Cerebellar cortex (tissue), 1 donor: Measurements from ENCODE around the gene ARPC4.
"Not testable (repeated sequence)": the region's sequence is repeated elsewhere in the genome, so short reads cannot be mapped to it uniquely, and the experiment has no call there.

Experiments used
- DNase-seq: peaks from one replicate; pipeline ENCODE4 v3.0.0-alpha.2; 2015; ENCODE audit warnings: low spot score

Gene ARPC4

DNA sequence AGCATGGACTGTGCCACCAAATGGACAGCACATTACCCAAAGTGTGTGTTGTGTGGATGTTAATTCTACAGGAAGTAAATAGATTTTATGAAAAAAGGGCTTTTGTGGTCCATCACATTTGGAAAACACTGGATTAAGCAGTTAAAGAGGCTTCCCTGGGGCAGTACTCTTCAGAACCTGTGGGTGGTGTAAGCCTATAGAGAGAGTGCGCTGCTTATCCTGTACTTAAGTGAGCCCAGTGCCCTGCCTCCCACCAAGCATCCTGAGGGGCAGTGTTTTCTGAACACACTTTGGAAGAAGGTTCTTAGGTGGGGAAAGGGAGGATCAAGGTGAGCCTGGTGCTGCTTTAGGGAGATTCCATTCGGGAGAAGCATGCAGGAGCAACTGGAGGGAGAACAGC lies 28.1 kb downstream of the ARPC4 start:
- DNase-seq: peak; percentile 21

DNA sequence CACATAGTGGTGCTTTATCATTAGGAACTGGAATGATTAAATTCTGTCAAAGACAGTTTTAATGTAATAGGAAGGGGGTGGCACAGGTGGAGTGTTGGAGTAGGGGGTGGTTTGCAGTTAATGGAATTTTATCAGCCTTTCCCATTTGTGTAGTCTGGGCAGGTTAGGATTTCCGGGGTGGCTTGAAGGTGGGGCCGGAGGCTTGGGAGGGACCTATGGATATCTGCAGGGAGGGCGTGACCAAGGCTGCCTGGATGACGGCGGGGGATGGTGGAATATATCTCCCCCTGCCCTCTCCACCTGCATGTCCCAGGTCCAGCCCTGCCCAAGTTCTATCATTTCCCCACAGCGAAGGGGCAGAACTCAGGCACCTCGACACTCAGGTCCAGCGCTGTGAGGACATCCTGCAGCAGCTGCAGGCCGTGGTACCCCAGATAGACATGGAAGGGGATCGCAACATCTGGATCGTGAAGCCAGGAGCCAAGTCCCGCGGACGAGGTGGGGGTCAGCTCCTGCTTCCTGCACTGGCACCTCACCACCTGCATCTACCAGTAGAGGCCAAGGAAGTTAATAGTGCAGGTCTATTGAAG lies 32.7 kb downstream of the ARPC4 start:
- no peak for DNase-seq

DNA sequence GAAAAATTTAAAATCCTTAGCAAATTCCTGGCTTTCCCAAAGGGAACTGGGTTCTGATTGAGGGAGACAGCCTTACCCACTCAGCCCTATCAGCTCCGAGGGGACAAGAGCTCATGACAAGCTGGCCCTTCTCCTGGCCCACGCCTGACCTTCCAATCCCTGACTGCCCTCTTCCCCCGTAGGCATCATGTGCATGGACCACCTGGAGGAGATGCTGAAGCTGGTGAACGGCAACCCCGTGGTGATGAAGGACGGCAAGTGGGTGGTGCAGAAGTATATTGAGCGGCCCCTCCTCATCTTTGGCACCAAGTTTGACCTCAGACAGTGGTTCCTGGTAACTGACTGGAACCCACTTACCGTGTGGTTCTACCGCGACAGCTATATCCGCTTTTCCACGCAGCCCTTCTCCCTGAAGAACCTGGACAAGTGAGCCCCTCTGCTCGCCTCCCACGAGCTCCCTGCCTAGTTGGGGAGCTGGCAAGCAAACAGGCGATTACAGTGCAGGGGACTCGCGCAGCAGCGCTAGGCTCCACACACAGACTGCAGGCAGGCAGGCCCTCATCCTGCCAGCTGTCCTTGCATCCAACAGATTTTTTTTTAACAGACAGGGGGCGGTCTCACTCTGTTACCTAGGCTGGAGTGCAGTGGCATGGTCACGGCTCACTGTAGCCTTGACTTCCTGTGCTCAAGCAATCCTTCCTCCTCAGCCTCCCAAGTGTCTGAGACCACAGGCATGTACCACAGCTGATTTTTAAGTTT lies 34.1 kb downstream of the ARPC4 start:
- peak; percentile 23 for DNase-seq

DNA sequence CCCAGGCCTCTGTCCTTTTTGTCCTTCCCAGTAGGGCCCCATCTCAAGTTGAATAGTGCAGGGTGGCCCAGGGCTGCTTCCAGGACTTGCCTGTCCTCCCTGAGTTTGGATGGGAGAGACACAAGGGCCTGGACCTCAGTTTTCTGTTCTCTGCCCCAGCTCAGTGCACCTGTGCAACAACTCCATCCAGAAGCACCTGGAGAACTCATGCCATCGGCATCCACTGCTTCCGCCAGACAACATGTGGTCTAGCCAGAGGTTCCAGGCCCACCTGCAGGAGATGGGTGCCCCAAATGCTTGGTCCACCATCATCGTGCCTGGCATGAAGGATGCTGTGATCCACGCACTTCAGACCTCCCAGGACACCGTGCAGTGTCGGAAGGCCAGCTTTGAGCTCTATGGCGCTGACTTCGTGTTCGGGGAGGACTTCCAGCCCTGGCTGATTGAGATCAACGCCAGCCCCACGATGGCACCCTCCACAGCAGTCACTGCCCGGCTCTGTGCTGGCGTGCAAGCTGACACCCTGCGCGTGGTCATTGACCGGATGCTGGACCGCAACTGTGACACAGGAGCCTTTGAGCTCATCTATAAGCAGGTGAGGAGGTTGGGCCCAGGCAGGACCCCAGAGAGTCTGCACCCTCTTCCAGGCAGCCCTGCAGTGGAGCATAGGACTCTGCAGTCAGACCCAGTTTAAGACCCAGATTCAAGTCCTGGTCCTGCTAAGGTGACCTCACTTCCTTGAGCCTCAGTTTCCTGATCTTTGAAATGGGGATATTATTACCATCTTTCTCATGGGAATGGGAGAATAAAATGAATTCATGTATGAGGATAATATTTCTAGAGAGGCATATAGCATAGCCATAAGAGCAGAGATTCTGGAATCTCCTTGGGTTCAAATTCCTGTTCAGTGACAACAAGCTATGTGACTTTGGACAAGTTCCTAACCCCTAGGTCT lies 36.2 kb downstream of the ARPC4 start:
- DNase-seq: no peak

DNA sequence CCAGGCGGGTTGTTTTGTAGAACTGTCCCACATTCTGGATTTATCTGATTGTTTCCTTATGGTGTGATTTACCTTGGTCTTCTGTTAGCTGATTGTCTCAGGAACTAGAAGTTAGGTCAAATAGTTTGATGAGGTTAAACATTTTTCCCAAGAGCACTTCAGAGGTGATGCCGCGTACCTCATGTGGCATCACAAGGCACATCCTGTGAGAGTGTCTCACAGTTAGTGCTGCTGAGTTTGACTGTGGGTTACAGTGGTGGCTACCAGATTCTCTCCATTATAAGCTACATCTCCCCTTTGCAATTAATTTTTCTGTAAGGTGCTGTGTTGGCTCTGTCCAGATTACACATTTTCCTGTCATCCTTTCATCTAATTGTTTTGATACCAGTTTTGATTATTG lies 38.4 kb downstream of the ARPC4 start:
- DNase-seq: no peak

DNA sequence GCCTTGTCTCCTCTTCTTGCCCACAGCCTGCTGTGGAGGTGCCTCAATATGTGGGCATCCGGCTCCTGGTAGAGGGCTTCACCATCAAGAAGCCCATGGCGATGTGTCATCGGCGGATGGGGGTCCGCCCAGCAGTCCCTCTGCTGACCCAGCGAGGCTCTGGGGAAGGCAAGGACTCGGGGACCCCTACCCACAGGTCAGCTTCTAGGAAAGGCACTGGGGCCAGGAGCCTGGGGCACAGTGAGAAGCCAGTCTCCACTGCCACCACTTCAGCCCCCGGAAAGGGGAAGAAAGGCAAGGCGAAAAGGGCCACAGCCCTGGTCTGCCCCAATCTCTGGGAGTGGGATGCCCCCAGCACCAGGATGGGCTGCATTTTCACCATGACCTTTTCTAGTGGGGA lies 40.2 kb downstream of the ARPC4 start:
- no peak for DNase-seq

DNA sequence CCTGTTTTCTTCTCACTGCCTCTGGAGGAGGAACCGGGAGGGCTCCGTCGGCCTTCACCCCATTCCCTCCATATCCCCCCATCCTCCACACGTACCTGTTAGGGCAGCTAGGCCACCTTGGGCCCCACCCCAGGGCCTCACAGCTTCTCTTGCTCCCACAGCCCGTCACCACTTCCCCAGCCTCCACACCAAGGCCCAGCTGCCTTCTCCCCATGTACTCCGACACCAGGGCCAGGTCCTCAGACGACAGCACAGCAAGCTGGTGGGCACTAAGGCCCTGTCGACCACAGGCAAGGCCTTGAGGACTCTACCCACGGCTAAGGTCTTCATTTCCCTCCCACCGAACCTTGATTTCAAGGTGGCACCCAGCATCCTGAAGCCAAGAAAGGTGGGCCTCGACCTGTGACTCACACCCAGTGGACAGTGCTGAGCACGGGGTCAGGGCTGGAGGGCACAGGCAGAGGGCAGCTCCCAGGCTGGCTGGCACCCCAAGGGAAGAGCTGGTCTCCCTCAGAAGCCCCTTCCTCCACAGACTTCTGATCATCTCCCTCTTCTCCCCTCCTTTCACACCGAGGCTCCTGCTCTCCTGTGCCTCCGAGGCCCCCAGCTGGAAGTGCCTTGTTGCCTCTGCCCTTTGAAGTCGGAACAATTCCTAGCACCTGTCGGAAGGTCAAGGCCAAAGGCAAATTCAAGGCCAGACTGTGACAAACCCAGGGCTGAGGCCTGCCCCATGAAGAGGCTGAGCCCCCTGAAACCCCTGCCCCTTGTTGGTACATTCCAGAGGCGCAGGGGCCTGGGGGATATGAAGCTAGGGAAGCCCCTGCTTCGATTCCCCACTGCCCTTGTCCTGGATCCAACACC lies 41.9 kb downstream of the ARPC4 start:
- DNase-seq: no peak

DNA sequence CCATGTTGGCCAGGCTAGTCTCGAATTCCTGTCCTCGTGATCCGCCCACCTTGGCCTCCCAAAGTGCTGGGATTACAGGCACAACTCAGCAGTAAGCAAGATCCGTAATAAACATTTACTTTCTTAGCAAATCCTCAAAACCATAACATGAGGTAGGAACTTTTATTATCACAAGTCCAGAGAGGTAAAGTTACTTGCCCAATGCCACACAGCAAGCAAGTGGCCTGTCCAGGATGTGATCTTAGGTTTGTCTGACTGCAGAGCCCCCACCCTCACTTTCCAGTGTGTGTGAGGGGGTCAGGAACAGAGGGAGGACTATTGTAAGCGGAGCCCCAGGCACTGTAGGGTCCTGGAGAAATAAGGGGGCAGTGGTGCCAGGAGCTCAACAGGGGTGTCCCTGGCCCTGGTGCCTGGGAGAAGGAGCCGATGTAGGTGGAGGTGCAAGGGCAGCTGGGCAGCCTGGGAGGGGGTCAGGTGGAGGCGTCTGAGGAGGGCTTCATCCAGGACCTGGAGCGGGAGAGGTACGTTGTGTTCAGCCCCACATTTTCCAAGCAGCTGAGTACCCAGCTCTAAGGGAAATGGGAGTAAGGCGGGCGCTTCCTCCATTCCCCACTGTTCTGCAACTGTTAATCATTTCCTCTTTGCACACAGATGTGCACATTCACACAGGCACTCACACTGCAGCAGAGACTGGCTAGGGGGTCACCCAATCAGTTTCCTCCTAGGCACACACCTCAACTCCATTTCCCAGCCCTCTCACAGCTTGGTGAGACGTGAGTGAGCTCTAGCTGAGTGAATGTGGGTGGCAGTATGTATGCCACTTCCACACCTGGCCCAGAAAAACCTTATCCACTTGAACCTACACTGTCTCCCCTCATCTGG lies 45.1 kb downstream of the ARPC4 start:
- DNase-seq: no peak

DNA sequence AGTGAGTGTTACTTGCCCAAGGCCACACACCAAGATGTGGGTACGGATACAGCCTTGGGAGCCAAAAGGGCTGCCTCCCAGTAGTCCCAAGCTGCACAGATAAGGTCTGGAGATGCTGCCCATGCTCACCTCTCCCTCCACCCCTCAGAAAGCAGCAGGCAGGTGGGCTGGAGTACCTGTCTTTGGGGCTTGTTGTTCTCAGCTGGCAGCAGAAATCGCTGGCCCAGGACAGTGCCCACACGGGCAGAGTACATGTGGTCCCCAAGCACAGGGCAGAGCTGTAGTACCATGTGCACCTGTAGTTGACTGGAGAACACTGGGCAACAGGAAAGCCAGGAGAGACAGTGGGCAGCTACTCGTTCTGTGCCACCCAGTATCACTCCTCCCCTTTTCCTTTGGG lies 46.0 kb downstream of the ARPC4 start:
- no peak for DNase-seq

DNA sequence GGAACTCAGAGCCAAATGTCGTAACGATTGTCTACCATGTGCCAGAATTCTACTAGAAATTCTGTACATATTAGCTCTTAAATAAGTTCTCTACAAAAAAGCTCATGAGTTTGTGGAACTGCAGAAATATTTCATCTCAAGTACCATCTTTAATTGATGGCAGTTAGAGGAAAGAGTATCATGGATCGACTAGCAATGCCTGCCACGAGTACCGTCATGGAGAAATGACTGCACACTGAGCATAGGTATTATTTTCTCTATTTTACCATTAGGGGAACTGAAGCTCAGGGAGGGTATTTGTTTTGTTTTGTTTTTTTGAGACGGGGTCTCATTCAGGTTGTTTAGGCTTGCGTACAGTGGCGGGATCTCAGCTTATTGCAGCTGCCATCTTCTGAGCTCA lies 48.1 kb downstream of the ARPC4 start:
- DNase-seq: no peak

DNA sequence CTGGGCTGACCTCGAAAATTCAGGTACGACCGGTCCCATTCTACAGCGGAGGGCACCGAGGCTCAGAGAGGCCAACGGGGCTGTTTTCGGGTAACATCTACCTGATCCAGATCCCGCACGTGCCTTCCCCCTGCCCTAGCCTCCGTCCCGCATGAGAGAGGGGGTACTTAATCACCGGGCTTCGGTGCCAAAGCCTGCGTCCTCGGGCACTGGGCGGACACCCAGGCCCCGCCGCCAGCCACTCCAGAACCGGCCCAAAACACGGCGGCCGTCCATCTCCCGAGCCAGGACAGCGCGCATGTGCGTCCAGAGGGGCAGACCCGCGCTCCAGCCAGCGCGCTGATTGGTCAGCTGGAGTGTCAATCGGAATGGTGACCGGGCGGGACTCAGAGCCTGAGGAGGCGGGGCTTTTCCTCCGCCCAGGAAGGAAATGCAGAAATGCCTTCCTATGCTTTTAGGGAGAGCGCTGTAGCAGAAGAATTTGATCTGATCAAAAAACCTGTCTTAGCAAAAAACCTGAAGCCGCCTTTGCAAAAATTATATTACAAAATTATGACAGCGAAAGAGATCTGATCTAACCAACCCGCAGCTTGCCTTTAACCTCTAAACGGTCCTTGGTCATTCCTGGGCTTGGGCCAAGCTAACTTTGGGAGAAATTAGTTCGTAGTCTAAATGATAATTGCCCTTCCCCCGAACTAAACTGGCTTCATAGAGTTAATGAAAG lies 51.0 kb downstream of the ARPC4 start, which contains the start of gene RPUSD3:
Gene RPUSD3, minus strand, starts transcription at position 294 of the 724 bp plus-strand sequence. Its CDS starts 18 bp downstream, at position 276.
- DNase-seq: peak; percentile 97

DNA sequence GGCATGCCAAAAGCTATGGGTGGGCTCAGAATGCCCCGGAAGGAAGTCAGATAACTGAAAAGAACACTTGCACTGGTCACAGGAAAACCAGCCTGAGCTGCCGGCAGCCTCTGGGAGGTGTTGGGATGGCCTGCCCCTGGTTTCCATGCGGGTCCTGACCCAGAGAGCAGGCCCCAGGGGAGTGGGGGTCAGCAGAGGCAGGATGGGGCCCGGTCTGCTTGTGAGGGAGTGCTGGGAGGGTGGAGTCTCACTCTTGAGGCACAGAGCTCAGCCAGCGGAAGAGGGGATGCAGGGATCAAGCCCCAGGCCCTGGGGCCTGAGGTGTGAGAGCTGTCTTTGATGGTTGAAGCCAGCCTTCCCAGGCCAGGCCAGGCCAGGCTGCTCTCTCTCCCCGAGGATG lies 53.3 kb downstream of the ARPC4 start:
- no peak for DNase-seq

DNA sequence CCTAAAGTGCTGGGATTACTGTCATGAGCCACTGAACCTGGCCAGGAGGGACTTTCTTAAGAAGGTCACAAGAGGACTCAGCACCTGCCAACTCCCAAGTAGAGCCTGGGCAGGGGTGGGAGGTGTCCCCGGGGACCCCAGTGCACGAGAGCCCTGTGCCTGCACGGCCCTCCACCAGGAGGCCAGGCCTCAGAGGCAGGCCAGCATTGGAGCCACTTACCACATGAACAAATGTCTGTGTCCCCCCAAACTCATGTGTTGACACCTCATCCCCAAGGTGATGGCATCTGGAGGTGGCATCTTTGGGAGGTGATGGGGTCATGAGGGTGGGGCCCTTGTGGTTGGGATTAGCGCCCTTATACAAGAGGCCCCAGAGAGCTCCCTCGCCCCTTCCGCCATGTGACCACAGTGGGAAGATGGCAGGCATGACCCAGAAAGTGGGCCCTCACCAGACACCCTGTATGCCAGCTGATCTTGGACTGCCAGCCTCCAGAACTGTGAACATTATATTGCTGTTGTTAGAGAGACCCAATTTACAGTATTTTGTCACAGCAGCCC lies 54.1 kb downstream of the ARPC4 start:
- DNase-seq: no peak

DNA sequence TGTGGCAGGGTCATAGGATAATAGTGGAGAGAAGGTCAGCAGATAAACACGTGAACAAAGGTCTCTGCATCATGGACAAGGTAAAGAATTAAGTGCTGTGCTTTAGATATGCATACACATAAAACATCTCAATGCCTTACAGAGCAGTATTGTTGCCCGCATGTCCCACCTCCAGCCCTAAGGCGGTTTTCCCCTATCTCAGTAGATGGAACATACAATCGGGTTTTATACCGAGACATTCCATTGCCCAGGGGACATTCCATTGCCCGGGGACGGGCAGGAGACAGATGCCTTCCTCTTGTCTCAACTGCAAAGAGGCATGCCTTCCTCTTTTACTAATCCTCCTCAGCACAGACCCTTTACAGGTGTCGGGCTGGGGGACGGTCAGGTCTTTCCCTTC lies 55.0 kb downstream of the ARPC4 start:
- not testable (repeated sequence) for DNase-seq

DNA sequence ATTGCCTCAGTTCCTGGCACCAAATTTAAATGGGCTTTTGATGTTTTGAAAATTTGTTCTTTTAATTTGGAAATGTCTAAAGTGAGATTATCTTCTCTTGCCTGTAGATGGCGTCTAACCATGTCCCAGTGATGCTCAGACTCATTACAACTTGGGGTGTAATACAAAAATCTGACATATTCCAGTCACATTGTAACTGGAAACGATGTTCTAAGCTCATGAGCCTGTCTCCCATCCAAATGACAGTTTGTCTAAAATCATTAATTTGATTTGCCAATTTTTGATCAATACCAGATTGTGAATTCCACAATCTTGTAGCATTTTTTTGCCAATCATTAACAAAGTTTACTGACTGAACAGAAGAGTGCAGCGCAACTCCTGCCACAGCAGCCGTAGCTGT lies 56.0 kb downstream of the ARPC4 start:
- DNase-seq: peak; percentile 45

DNA sequence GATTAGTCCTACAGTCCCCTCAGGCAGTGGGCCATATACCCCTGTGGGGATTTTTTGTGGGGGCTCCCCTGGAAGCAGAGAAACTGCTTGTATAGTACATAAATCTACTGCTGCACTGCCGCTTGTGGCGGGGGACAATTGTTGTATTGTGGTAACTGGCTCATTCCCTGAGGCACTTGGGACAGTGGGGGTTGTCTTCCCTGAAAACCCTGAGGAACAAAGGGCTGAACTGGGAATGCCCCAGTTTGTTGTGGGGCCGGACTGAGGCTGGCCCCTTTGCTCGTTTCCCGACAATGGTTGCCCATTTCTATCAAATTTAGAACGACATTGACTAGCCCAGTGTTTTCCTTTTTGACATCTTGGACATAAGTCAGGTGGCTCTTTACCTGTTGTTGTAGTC lies 58.5 kb downstream of the ARPC4 start:
- DNase-seq: not testable (repeated sequence)

DNA sequence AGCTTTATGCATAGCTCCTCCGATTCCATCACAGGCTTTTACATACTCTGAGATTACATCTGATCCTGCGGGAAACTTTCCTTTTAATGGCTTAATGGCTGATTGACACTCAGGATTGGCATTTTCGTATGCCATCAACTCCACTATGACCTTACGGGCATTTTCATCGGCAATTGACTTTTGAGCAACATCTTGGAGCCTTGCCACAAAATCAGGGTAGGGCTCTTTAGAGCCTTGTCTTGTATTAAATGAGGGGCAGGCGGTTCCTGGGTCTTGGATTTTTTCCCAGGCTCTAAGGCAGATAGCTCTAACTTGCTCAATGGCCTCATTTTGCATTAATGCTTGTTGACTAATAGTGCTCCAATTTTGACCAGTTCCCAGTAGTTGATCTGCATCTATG lies 59.0 kb downstream of the ARPC4 start:
- DNase-seq: not testable (repeated sequence)

DNA sequence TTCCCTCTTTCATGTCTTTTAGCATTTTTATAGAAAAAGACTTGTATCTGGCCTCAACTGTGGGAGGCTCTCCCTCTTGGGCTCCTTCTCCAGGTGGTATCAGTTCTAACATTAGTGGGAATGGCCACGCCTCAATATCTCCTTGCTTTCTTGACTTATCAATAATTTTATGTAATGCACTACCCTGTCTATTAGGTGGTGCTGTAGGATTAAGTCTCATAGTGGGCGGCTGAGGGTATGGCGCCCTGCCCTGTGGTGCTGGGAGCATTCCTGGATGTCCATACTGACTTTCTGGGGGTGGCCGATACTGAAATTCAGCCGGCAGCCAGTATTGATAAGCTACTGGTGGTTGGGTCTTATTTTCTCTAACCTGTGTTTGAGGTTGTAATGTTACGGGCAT lies 59.6 kb downstream of the ARPC4 start:
- DNase-seq: no peak

DNA sequence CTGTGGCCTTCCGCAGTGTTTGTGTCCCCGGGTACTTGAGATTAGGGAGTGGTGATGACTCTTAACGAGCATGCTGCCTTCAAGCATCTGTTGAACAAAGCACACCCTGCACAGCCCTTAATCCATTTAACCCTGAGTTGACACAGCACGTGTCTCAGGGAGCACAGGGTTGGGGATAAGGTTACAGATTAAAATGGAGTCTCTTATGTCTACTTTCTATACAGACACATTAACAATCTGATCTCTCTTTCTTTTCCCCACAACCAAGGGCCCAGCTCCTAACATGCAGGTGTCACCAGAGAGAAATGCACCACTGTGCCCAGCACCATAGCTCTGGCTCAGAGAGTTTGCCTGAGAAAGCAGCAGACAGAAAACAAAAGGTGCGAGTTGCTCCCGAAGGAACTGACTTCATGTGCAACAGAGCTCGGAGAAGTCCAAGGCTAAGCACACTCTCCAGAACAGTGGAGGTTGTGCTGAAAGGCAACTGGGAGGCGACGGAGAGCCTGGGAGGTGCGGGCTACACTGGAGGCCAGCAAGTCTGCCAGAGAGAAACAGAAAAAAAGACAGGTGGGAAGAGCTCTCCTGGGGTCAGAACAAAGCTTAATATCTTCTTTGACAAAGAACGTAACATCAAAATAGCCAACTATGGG lies 61.5 kb downstream of the ARPC4 start:
- DNase-seq: not testable (repeated sequence)
